GM23248 (cell line): ENCODE measurements around the gene PDSS2. TPM values are rescaled to one million over a fixed set of nuclear protein-coding genes. Genes with fewer than 3 reads are reported as not detected.

Experiments used
- DNase-seq: peaks from one replicate; pipeline ENCODE4 v3.0.0-alpha.2; 2015
- H2AFZ ChIP-seq: fragments of 200-600 bp; sonication (generic); 2 replicates; pipeline ENCODE4 v1.6.1; 2016; ENCODE audit warnings: antibody characterized with exemption
- H3F3A ChIP-seq: fragments of 200-600 bp; sonication (generic); 2 replicates; pipeline ENCODE4 v1.6.1; 2016; ENCODE audit warnings: mild to moderate bottlenecking, antibody characterized with exemption, mixed run types; ENCODE audit not compliant: insufficient read depth
- H3K27ac ChIP-seq: fragments of 200-600 bp; sonication (generic); 2 replicates; pipeline ENCODE4 v1.5.1; 2016; ENCODE audit warnings: mild to moderate bottlenecking
- H3K27me3 ChIP-seq: fragments of 200-600 bp; sonication (generic); replicated peaks from 2 replicates; pipeline ENCODE4 v1.6.1; 2016; ENCODE audit warnings: mild to moderate bottlenecking; ENCODE audit not compliant: insufficient read depth
- H3K36me3 ChIP-seq: fragments of 200-600 bp; sonication (generic); 2 replicates; pipeline ENCODE4 v1.6.1; 2016; ENCODE audit warnings: low read depth, mild to moderate bottlenecking
- H3K4me1 ChIP-seq: fragments of 200-600 bp; sonication (generic); 2 replicates; pipeline ENCODE4 v1.6.1; 2016; ENCODE audit warnings: mild to moderate bottlenecking; ENCODE audit not compliant: insufficient read depth
- H3K4me2 ChIP-seq: fragments of 200-600 bp; sonication (generic); one replicate; pipeline ENCODE4 v1.6.1; 2016; ENCODE audit warnings: mild to moderate bottlenecking; ENCODE audit not compliant: unreplicated experiment
- H3K4me3 ChIP-seq: fragments of 200-600 bp; sonication (generic); 2 replicates; pipeline ENCODE4 v1.5.1; 2016; ENCODE audit warnings: mild to moderate bottlenecking
- H3K79me2 ChIP-seq: fragments of 200-600 bp; sonication (generic); 2 replicates; pipeline ENCODE4 v1.6.1; 2016; ENCODE audit warnings: mild to moderate bottlenecking; ENCODE audit not compliant: insufficient read depth
- H3K9ac ChIP-seq: fragments of 200-600 bp; sonication (generic); 2 replicates; pipeline ENCODE4 v1.6.1; 2016; ENCODE audit warnings: mild to moderate bottlenecking
- H3K9me2 ChIP-seq: fragments of 200-600 bp; sonication (generic); 2 replicates; pipeline ENCODE4 v1.6.1; 2016; ENCODE audit warnings: mixed run types, mild to moderate bottlenecking, moderate library complexity; ENCODE audit not compliant: insufficient read depth
- H3K9me3 ChIP-seq: fragments of 200-600 bp; sonication (generic); one replicate; pipeline ENCODE4 v1.6.1; 2017; ENCODE audit warnings: low read depth
- H4K20me1 ChIP-seq: fragments of 200-600 bp; sonication (generic); 2 replicates; pipeline ENCODE4 v1.6.0; 2016; ENCODE audit not compliant: insufficient read depth
- EZH2 ChIP-seq: fragments of 200-600 bp; sonication (generic); IDR thresholded peaks from 2 replicates; pipeline ENCODE4 v1.6.1; 2018; ENCODE audit warnings: antibody characterized with exemption, mild to moderate bottlenecking; ENCODE audit not compliant: insufficient read depth, poor library complexity, severe bottlenecking
- EZH2phosphoT487 ChIP-seq: fragments of 200-600 bp; sonication (generic); IDR thresholded peaks from 2 replicates; pipeline ENCODE4 v1.6.1; 2018; ENCODE audit warnings: antibody characterized with exemption, moderate library complexity, mild to moderate bottlenecking, low read depth; ENCODE audit not compliant: insufficient read depth
- WGBS, 2 experiments: methylation state at CpG; one replicate each; pipeline ENCODE4 v1.1.6; 2015 to 2017; ENCODE audit warnings: low lambda C conversion rate in 2 of 2, low coverage in 1 of 2; ENCODE audit errors: missing lambda C conversion rate in 2 of 2; 5-methylcytosine and 5-hydroxymethylcytosine counted together
- in situ Hi-C: fragments of 300-500 bp; cut with MboI; formaldehyde crosslinking; loops from 2 replicates; pipeline ENCODE4 v1.15.0; 2020
- polyA plus RNA-seq: library from polyadenylated mRNA; unstranded; fragments of >200 nt; fragmentation: Nextera tagmentation; extraction: Ambion mirVana; gene quantifications from 2 replicates; pipeline ENCODE4 v1.2.1, GENCODE V29; 2016
- total RNA-seq: library from RNA; depleted of rRNA; stranded (reverse); fragments of >200 nt; shearing (Covaris generic); gene quantifications from 2 replicates; pipeline ENCODE4 v1.2.3, GENCODE V29; 2014

PDSS2 gene
- total and polyA plus RNA-seq, 2 experiments from 2014 or later, result 9.9 to 10.3 TPM

GRCh38 chr6:107491760-107492660 lies 32.6 kb upstream of the PDSS2 start:
- no peak overlapping the region for H3K27ac ChIP-seq
- in situ Hi-C loops, result no loop called here
- H3K9ac ChIP-seq, result no peak overlapping the region
- H3K79me2 ChIP-seq, result no peaks in the 10 kb centered on the region; the same call in 1 of the 2 replicates
- H3K4me2 ChIP-seq, result peak overlapping the region; percentile 83
- WGBS, 2 experiments, result 45 to 47% methylated on average over 14 of the region's 14 CpGs
- H3K27me3 ChIP-seq, result no peaks in the 10 kb centered on the region
- H3F3A ChIP-seq, result peaks cover 23% of the 10 kb centered on the region
- H4K20me1 ChIP-seq, result no peaks in the 10 kb centered on the region
- TF ChIP-seq EZH2 (no peak), EZH2phosphoT487 (no peak)
- H3K9me3 ChIP-seq, result no peaks in the 10 kb centered on the region
- no peaks in the 10 kb centered on the region for H3K36me3 ChIP-seq
- H3K4me3 ChIP-seq, result peak overlapping the region; percentile 82
- H3K4me1 ChIP-seq, result peaks cover 21% of the 10 kb centered on the region
- no peak overlapping the region; the same call in 1 of the 2 replicates for H2AFZ ChIP-seq
- H3K9me2 ChIP-seq, result no peaks in the 10 kb centered on the region
- DNase-seq, result peak; percentile 72

- Histone ChIP-seq H3K9ac (peak overlapping the region; percentile 60; the same call in 1 of the 2 replicates), H3F3A (peaks cover 23% of the 10 kb centered on the region), H3K4me2 (peak overlapping the region; percentile 83), H3K9me3 (no peaks in the 10 kb centered on the region), H2AFZ (peak overlapping the region; percentile 94), H3K4me1 (peaks cover 21% of the 10 kb centered on the region), H3K4me3 (peak overlapping the region; percentile 82), H3K27me3 (no peaks in the 10 kb centered on the region; the same call in 1 of the 2 replicates), H3K27ac (no peak overlapping the region), H3K9me2 (no peaks in the 10 kb centered on the region), H3K36me3 (no peaks in the 10 kb centered on the region), H4K20me1 (no peaks in the 10 kb centered on the region), H3K79me2 (no peaks in the 10 kb centered on the region; the same call in 1 of the 2 replicates)
- TF ChIP-seq EZH2 (no peak), EZH2phosphoT487 (no peak)
- in situ Hi-C loops, result no loop called here
- DNase-seq, result peak; percentile 73
- WGBS, 2 experiments, result 3 to 5% methylated on average over 20 to 35 of the region's 38 CpGs
Observed at GRCh38 chr6:107491138-107491609, 31.8 kb upstream of the PDSS2 start.

- H2AFZ ChIP-seq, result peak overlapping the region; percentile 94
- peaks cover 23% of the 10 kb centered on the region for H3F3A ChIP-seq
- no peaks in the 10 kb centered on the region for H3K36me3 ChIP-seq
- H3K79me2 ChIP-seq, result no peaks in the 10 kb centered on the region; the same call in 1 of the 2 replicates
- peaks cover 21% of the 10 kb centered on the region for H3K4me1 ChIP-seq
- in situ Hi-C loops, result no loop called here
- no peak for DNase-seq
- H3K4me3 ChIP-seq, result peak overlapping the region; percentile 82
- H3K4me2 ChIP-seq, result peak overlapping the region; percentile 83
- H4K20me1 ChIP-seq, result no peaks in the 10 kb centered on the region
- no peaks in the 10 kb centered on the region for H3K9me2 ChIP-seq
- no peak overlapping the region for H3K27ac ChIP-seq
- TF ChIP-seq EZH2 (no peak), EZH2phosphoT487 (no peak)
- no peaks in the 10 kb centered on the region for H3K9me3 ChIP-seq
- 1 to 2% methylated on average over 22 to 30 of the region's 30 CpGs for WGBS, 2 experiments
- no peaks in the 10 kb centered on the region; the same call in 1 of the 2 replicates for H3K27me3 ChIP-seq
- H3K9ac ChIP-seq, result peak overlapping the region; percentile 60
Observed at GRCh38 chr6:107490566-107491137, 31.3 kb upstream of the PDSS2 start.
